GM19351 (cell line): Measurements from ENCODE around the gene CLIP1.
"Not testable (repeated sequence)": the region's sequence is repeated elsewhere in the genome, so short reads cannot be mapped to it uniquely, and the experiment has no call there.

ENCODE experiments used
- ATAC-seq: cut with Tn5 transposase; IDR thresholded peaks from one replicate; pipeline ENCODE4 v1.9.1; 2021; ENCODE audit warnings: mild to moderate bottlenecking, moderate library complexity; ENCODE audit not compliant: unreplicated experiment

Gene CLIP1

GRCh38 chr12:122399254-122399591, 23.2 kb downstream of the CLIP1 start:
- no peak for ATAC-seq

GRCh38 chr12:122397981-122398380, 24.5 kb downstream of the CLIP1 start:
- not testable (repeated sequence) for ATAC-seq

- no peak for ATAC-seq
Observed at GRCh38 chr12:122395319-122395718, 27.1 kb downstream of the CLIP1 start.

GRCh38 chr12:122394626-122395194, 27.8 kb downstream of the CLIP1 start:
- no peak for ATAC-seq

- ATAC-seq: no peak
Observed at GRCh38 chr12:122393817-122394216, 28.7 kb downstream of the CLIP1 start.

- no peak for ATAC-seq
Observed at GRCh38 chr12:122392411-122392810, 30.1 kb downstream of the CLIP1 start.

- ATAC-seq: no peak
Observed at GRCh38 chr12:122389677-122390076, 32.8 kb downstream of the CLIP1 start.

GRCh38 chr12:122387887-122388286, 34.6 kb downstream of the CLIP1 start:
- no peak for ATAC-seq

- no peak for ATAC-seq
Observed at GRCh38 chr12:122385171-122386016, 37.1 kb downstream of the CLIP1 start.

- no peak for ATAC-seq
Observed at GRCh38 chr12:122382919-122383350, 39.5 kb downstream of the CLIP1 start.

- no peak for ATAC-seq
Observed at GRCh38 chr12:122381021-122381420, 41.4 kb downstream of the CLIP1 start.

- ATAC-seq: not testable (repeated sequence)
Observed at GRCh38 chr12:122376751-122377150, 45.7 kb downstream of the CLIP1 start.

- ATAC-seq: no peak
Observed at GRCh38 chr12:122374707-122375106, 47.8 kb downstream of the CLIP1 start.

- ATAC-seq: no peak
Observed at GRCh38 chr12:122371475-122372045, 50.9 kb downstream of the CLIP1 start.

GRCh38 chr12:122368361-122369073, 54.0 kb downstream of the CLIP1 start:
- ATAC-seq: no peak

GRCh38 chr12:122367632-122368031, 54.8 kb downstream of the CLIP1 start:
- ATAC-seq: not testable (repeated sequence)

- ATAC-seq: no peak
Observed at GRCh38 chr12:122366685-122367475, 55.6 kb downstream of the CLIP1 start.

GRCh38 chr12:122365226-122365625, 57.2 kb downstream of the CLIP1 start:
- ATAC-seq: not testable (repeated sequence)

GRCh38 chr12:122363782-122364181, 58.7 kb downstream of the CLIP1 start:
- no peak for ATAC-seq

GRCh38 chr12:122362755-122363154, 59.7 kb downstream of the CLIP1 start:
- ATAC-seq: no peak

- ATAC-seq: not testable (repeated sequence)
Observed at GRCh38 chr12:122358403-122358802, 64.1 kb downstream of the CLIP1 start.
